Breast epithelium (tissue), 3 donors: Measurements from ENCODE around the gene CDK14.

Experiments used
- POLR2A ChIP-seq: fragments of 450-650 bp; IDR thresholded peaks from one replicate; pipeline ENCODE4 v1.6.1; 2016; ENCODE audit warnings: antibody characterized with exemption, mild to moderate bottlenecking, moderate library complexity
- POLR2AphosphoS5 ChIP-seq, 3 donors: sonication (generic); formaldehyde crosslinking; IDR thresholded peaks; one replicate each; pipeline ENCODE4 v1.6.1; 2017; ENCODE audit warnings: antibody characterized with exemption in 3 of 3
- TF ChIP-seq, protein P1 (sequence below), 3 donors: fragments of 450-650 bp; IDR thresholded peaks; one replicate each; pipeline ENCODE4 v1.5.1; 2016 to 2017; ENCODE audit warnings: antibody characterized with exemption in 3 of 3, mild to moderate bottlenecking in 3 of 3, moderate library complexity in 3 of 3

GRCh38 chr7:91043186-91043585 lies 447.1 kb downstream of the CDK14 start:
- TF ChIP-seq POLR2AphosphoS5 (IDR thresholded peaks at IDR 0.05) (no peak), POLR2A (no peak)
- TF ChIP-seq, protein P1, sequence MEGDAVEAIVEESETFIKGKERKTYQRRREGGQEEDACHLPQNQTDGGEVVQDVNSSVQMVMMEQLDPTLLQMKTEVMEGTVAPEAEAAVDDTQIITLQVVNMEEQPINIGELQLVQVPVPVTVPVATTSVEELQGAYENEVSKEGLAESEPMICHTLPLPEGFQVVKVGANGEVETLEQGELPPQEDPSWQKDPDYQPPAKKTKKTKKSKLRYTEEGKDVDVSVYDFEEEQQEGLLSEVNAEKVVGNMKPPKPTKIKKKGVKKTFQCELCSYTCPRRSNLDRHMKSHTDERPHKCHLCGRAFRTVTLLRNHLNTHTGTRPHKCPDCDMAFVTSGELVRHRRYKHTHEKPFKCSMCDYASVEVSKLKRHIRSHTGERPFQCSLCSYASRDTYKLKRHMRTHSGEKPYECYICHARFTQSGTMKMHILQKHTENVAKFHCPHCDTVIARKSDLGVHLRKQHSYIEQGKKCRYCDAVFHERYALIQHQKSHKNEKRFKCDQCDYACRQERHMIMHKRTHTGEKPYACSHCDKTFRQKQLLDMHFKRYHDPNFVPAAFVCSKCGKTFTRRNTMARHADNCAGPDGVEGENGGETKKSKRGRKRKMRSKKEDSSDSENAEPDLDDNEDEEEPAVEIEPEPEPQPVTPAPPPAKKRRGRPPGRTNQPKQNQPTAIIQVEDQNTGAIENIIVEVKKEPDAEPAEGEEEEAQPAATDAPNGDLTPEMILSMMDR (IDR thresholded peaks at IDR 0.05): no peak
